ENCODE results near the gene OXNAD1.
"Not testable (repeated sequence)": the region's sequence is repeated elsewhere in the genome, so short reads cannot be mapped to it uniquely, and the experiment has no call there.

The OXNAD1 gene

GRCh38 chr3:16304061-16305010, 39.3 kb downstream of the OXNAD1 start:
- no peak for DNase-seq

- DNase-seq = no peak
Observed at GRCh38 chr3:16305111-16305541, 40.1 kb downstream of the OXNAD1 start.

GRCh38 chr3:16307832-16308531, 43.0 kb downstream of the OXNAD1 start:
- DNase-seq = no peak

- no peak for DNase-seq
Observed at GRCh38 chr3:16308727-16309126, 43.7 kb downstream of the OXNAD1 start.

- DNase-seq = no peak
Observed at GRCh38 chr3:16309558-16309957, 44.5 kb downstream of the OXNAD1 start.

- not testable (repeated sequence) for DNase-seq
Observed at GRCh38 chr3:16310486-16310885, 45.5 kb downstream of the OXNAD1 start.

GRCh38 chr3:16311960-16312451, 47.0 kb downstream of the OXNAD1 start:
- DNase-seq = no peak

- no peak for DNase-seq
Observed at GRCh38 chr3:16313886-16314645, 49.1 kb downstream of the OXNAD1 start.

- DNase-seq = no peak
Observed at GRCh38 chr3:16315623-16316022, 50.6 kb downstream of the OXNAD1 start.

- DNase-seq = no peak
Observed at GRCh38 chr3:16316396-16316795, 51.4 kb downstream of the OXNAD1 start.

GRCh38 chr3:16316847-16317560, 52.0 kb downstream of the OXNAD1 start:
- DNase-seq = no peak

GRCh38 chr3:16317561-16317945, 52.5 kb downstream of the OXNAD1 start:
- no peak for DNase-seq

GRCh38 chr3:16318176-16318575, 53.2 kb downstream of the OXNAD1 start:
- DNase-seq = no peak

- DNase-seq = no peak
Observed at GRCh38 chr3:16319307-16319706, 54.3 kb downstream of the OXNAD1 start.

- no peak for DNase-seq
Observed at GRCh38 chr3:16319723-16320122, 54.7 kb downstream of the OXNAD1 start.

- DNase-seq = no peak
Observed at GRCh38 chr3:16320711-16321110, 55.7 kb downstream of the OXNAD1 start.

GRCh38 chr3:16322189-16322588, 57.2 kb downstream of the OXNAD1 start:
- DNase-seq = no peak

GRCh38 chr3:16323737-16324136, 58.7 kb downstream of the OXNAD1 start:
- DNase-seq = no peak

GRCh38 chr3:16325850-16326249, 60.8 kb downstream of the OXNAD1 start:
- no peak for DNase-seq

- no peak for DNase-seq
Observed at GRCh38 chr3:16326724-16327349, 61.8 kb downstream of the OXNAD1 start.

GRCh38 chr3:16328124-16328523, 63.1 kb downstream of the OXNAD1 start:
- no peak for DNase-seq
